Upper lobe of right lung (tissue), 1 donor: ENCODE data around the gene SYS1. TPM values are rescaled to one million over a fixed set of nuclear protein-coding genes. Genes with fewer than 3 reads are reported as not detected.
A peak's percentile ranks its signal among the peaks of the same experiment; 100 is the strongest.
"Not testable (repeated sequence)": the region's sequence is repeated elsewhere in the genome, so short reads cannot be mapped to it uniquely, and the experiment has no call there.

Experiments
- ATAC-seq: fragments of 200-7000 bp; cut with Tn5 transposase; one replicate; pipeline ENCODE4 v1.9.1; 2020; ENCODE audit warnings: mild to moderate bottlenecking, moderate library complexity
- DNase-seq: peaks from one replicate; pipeline ENCODE4 v3.0.0-alpha.2; 2020
- H3K27ac ChIP-seq: fragments of 200-600 bp; one replicate; pipeline ENCODE4 v1.8.0; 2022
- H3K27me3 ChIP-seq: fragments of 200-600 bp; one replicate; pipeline ENCODE4 v1.8.0; 2022; ENCODE audit warnings: mild to moderate bottlenecking
- H3K36me3 ChIP-seq: fragments of 200-600 bp; one replicate; pipeline ENCODE4 v1.8.0; 2022
- H3K4me1 ChIP-seq: fragments of 200-600 bp; one replicate; pipeline ENCODE4 v1.8.0; 2022
- H3K4me3 ChIP-seq: fragments of 200-600 bp; one replicate; pipeline ENCODE4 v1.8.0; 2022; ENCODE audit warnings: mild to moderate bottlenecking
- H3K9me3 ChIP-seq: fragments of 200-600 bp; one replicate; pipeline ENCODE4 v1.8.0; 2022
- CTCF ChIP-seq: fragments of 200-600 bp; IDR thresholded peaks from one replicate; pipeline ENCODE4 v1.8.0; 2022; ENCODE audit warnings: antibody characterized with exemption
- intact Hi-C: fragments of 100-400 bp; cut with DNase I; formaldehyde crosslinking; loops from one replicate; pipeline ENCODE4 v1.11.0; 2022
- total RNA-seq: library from RNA; stranded (reverse); fragmentation: NEBNext Ultra II Directional; extraction: Animal tissue kit (Norgen Biotek cat#: 25700); gene quantifications from one replicate; pipeline ENCODE4 v1.2.1, GENCODE V29; 2021
- donor health status: DM: no; HTN: yes; CAD: no; lungs with severe emphysema.

Gene SYS1
- total RNA-seq, 1 donor from 2014 or later: 46.5 TPM

GRCh38 chr20:45347936-45348778 lies 14.8 kb upstream of the SYS1 start, which contains the start of gene SDC4:
Gene SDC4 (minus strand): TSS chr20:45348424. CDS start chr20:45348384, 40 bp downstream.
- TF ChIP-seq CTCF: no peak
- Histone ChIP-seq H3K4me1 (peaks cover 43% of the 10 kb centered on the region), H3K9me3 (no peaks in the 10 kb centered on the region), H3K27ac (peak within 1 kb of the TSS; percentile 86), H3K4me3 (peak within 1 kb of the TSS; percentile 67), H3K27me3 (no peaks in the 10 kb centered on the region), H3K36me3 (peaks cover 4% of the 10 kb centered on the region)
- intact Hi-C loops: no loop called here
- peak; percentile 89 for DNase-seq
- peak; percentile 81 for ATAC-seq

GRCh38 chr20:45350217-45350616 lies 12.7 kb upstream of the SYS1 start:
- intact Hi-C loops: no loop called here
- peaks cover 22% of the 10 kb centered on the region for H3K4me1 ChIP-seq
- no peaks in the 10 kb centered on the region for H3K36me3 ChIP-seq
- no peak for ATAC-seq
- no peak for TF ChIP-seq CTCF
- H3K27ac ChIP-seq: no peak overlapping the region
- no peak for DNase-seq
- H3K9me3 ChIP-seq: no peaks in the 10 kb centered on the region
- H3K4me3 ChIP-seq: no peak overlapping the region
- no peaks in the 10 kb centered on the region for H3K27me3 ChIP-seq

GRCh38 chr20:45350795-45351194 lies 12.2 kb upstream of the SYS1 start:
- H3K4me1 ChIP-seq: peaks cover 20% of the 10 kb centered on the region
- intact Hi-C loops, H3K4me3 ChIP-seq, H3K36me3 ChIP-seq, ATAC-seq, H3K27ac ChIP-seq, DNase-seq, H3K27me3 ChIP-seq, H3K9me3 ChIP-seq: not testable (repeated sequence)

GRCh38 chr20:45352729-45353128 lies 10.2 kb upstream of the SYS1 start:
- H3K4me1 ChIP-seq: peaks cover 11% of the 10 kb centered on the region
- H3K4me3 ChIP-seq: no peak overlapping the region
- no peaks in the 10 kb centered on the region for H3K27me3 ChIP-seq
- no peaks in the 10 kb centered on the region for H3K9me3 ChIP-seq
- intact Hi-C loops: no loop called here
- H3K27ac ChIP-seq: no peak overlapping the region
- no peak for TF ChIP-seq CTCF
- no peaks in the 10 kb centered on the region for H3K36me3 ChIP-seq
- no peak for DNase-seq
- no peak for ATAC-seq

- DNase-seq: no peak
- intact Hi-C loops: no loop called here
- Histone ChIP-seq H3K27me3 (no peaks in the 10 kb centered on the region), H3K27ac (no peak overlapping the region), H3K9me3 (no peaks in the 10 kb centered on the region), H3K4me3 (no peak overlapping the region), H3K36me3 (no peaks in the 10 kb centered on the region), H3K4me1 (peaks cover 19% of the 10 kb centered on the region)
- TF ChIP-seq CTCF: no peak
- no peak for ATAC-seq
Measured at GRCh38 chr20:45353746-45354145, 9.2 kb upstream of the SYS1 start.

- no peak for DNase-seq
- intact Hi-C loops: no loop called here
- no peak for TF ChIP-seq CTCF
- no peak for ATAC-seq
- Histone ChIP-seq H3K36me3 (no peaks in the 10 kb centered on the region), H3K27ac (no peak overlapping the region), H3K9me3 (no peaks in the 10 kb centered on the region), H3K4me3 (no peak overlapping the region), H3K4me1 (peaks cover 28% of the 10 kb centered on the region), H3K27me3 (no peaks in the 10 kb centered on the region)
Measured at GRCh38 chr20:45354423-45355208, 8.3 kb upstream of the SYS1 start.
